Left lung (tissue), 10 donors: ENCODE data around the gene MYO6. TPM values are rescaled to one million over a fixed set of nuclear protein-coding genes. Genes with fewer than 3 reads are reported as not detected.

Source experiments
- ATAC-seq: fragments of 200-7000 bp; cut with Tn5 transposase; one replicate; pipeline ENCODE4 v1.9.1; 2020; ENCODE audit warnings: moderate library complexity
- DNase-seq, 4 donors: peaks; one replicate each; pipeline ENCODE4 v3.0.0-alpha.2; 2013 to 2020
- H3K27ac ChIP-seq, 2 donors: fragments of 200-600 bp; sonication (generic) in 1 of 2; one replicate each; pipeline versions ENCODE4 v1.5.0 to v1.8.0; 2020 to 2021
- H3K27me3 ChIP-seq, 2 donors: fragments of 200-600 bp; sonication (generic) in 1 of 2; one replicate each; pipeline versions ENCODE4 v1.5.0 to v1.8.0; 2020 to 2021
- H3K36me3 ChIP-seq, 2 donors: fragments of 200-600 bp; sonication (generic) in 1 of 2; one replicate each; pipeline versions ENCODE4 v1.5.0 to v1.8.0; 2020 to 2021
- H3K4me1 ChIP-seq, 2 donors: fragments of 200-600 bp; one replicate each; pipeline ENCODE4 v1.8.0; 2021
- H3K4me3 ChIP-seq, 2 donors: fragments of 200-600 bp; sonication (generic) in 1 of 2; one replicate each; pipeline versions ENCODE4 v1.5.0 to v1.8.0; 2020 to 2021; ENCODE audit warnings: mild to moderate bottlenecking in 1 of 2
- H3K9me3 ChIP-seq, 2 donors: fragments of 200-600 bp; sonication (generic) in 1 of 2; one replicate each; pipeline versions ENCODE4 v1.5.0 to v1.8.0; 2020 to 2021
- intact Hi-C, 2 donors: fragments of 100-400 bp; cut with DNase I; formaldehyde crosslinking; loops; one replicate each; pipeline versions ENCODE4 v1.11.2 to v1.14.2; 2022
- polyA plus RNA-seq, 6 donors: library from polyadenylated mRNA; unstranded; fragments of 120-200 nt; gene quantifications; one replicate each; pipeline ENCODE4 v1.2.1, GENCODE V29; 2013; ENCODE audit not compliant: insufficient read length in 6 of 6
- total RNA-seq, 2 donors: library from RNA; stranded (reverse); fragmentation: NEBNext Ultra II Directional; extraction: Animal tissue kit (Norgen Biotek cat#: 25700); gene quantifications; one replicate each; pipeline ENCODE4 v1.2.1, GENCODE V29; 2021
- TF ChIP-seq, protein P1 (sequence below), 2 donors: fragments of 200-600 bp; sonication (generic) in 1 of 2; IDR thresholded peaks; one replicate each; pipeline versions ENCODE4 v1.5.0 to v1.8.0; 2021; ENCODE audit warnings: antibody characterized with exemption in 2 of 2
- donor health status: DM: no; HTN: yes; CAD: no.
- donor health status: DM: no; HTN: no; CAD: no.

Gene MYO6
- total and polyA plus RNA-seq, 8 donors = 29.0 to 105 (median 31.4) TPM

DNA sequence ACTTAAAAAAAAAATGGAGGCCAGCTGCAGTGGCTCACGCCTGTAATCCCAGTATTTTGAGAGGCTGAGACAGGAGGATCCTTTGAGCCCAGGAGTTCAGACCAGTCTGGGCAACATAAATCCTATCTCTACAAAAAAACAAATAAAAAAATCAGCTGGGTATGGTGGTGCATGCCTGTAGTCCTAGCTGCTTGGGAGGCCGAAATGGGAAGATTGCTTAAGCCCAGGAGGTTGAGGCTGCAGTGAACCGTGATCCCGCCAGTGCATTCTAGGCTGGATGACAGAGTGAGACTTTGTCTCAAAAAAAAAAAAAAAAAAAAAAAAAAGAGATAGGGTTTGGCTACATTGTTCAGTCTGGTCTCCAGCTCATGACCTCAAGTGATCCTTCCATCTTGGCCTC is 29.7 kb downstream of the MYO6 start:
- Histone ChIP-seq H3K27ac (no peak overlapping the region), H3K36me3 (no peaks in the 10 kb centered on the region), H3K4me3 (no peak overlapping the region), H3K27me3 (no peaks in the 10 kb centered on the region), H3K4me1 (no peaks in the 10 kb centered on the region), H3K9me3 (no peaks in the 10 kb centered on the region)
- DNase-seq (no peak), ATAC-seq (no peak)
- intact Hi-C loops = no loop called here
- TF ChIP-seq, protein P1, sequence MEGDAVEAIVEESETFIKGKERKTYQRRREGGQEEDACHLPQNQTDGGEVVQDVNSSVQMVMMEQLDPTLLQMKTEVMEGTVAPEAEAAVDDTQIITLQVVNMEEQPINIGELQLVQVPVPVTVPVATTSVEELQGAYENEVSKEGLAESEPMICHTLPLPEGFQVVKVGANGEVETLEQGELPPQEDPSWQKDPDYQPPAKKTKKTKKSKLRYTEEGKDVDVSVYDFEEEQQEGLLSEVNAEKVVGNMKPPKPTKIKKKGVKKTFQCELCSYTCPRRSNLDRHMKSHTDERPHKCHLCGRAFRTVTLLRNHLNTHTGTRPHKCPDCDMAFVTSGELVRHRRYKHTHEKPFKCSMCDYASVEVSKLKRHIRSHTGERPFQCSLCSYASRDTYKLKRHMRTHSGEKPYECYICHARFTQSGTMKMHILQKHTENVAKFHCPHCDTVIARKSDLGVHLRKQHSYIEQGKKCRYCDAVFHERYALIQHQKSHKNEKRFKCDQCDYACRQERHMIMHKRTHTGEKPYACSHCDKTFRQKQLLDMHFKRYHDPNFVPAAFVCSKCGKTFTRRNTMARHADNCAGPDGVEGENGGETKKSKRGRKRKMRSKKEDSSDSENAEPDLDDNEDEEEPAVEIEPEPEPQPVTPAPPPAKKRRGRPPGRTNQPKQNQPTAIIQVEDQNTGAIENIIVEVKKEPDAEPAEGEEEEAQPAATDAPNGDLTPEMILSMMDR (IDR thresholded peaks at IDR 0.05) = no peak

DNA sequence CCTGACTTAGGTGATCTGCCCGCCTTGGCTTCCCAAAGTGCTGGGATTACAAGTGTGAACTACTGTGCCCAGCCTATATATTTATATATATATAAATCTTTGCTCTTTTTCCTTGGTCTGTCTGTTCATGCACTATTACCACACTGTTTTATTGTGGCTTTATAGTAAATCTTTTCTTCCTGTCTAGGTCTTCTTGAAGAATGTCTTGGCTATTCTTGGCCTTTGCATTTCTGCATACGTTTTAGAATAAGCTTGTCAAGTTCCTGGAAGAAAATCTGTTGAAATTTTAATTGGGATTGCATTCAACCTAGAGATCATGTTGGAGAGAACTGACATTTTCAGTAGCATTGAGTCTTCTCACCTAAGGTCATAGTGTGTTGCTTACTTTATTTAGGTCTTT is 37.1 kb downstream of the MYO6 start:
- ATAC-seq (no peak), DNase-seq (no peak)
- Histone ChIP-seq H3K27ac (no peak overlapping the region), H3K27me3 (no peaks in the 10 kb centered on the region), H3K9me3 (no peaks in the 10 kb centered on the region), H3K36me3 (no peaks in the 10 kb centered on the region), H3K4me3 (no peak overlapping the region), H3K4me1 (no peaks in the 10 kb centered on the region)
- TF ChIP-seq, protein P1 (IDR thresholded peaks at IDR 0.05) = no peak
- intact Hi-C loops = no loop called here

DNA sequence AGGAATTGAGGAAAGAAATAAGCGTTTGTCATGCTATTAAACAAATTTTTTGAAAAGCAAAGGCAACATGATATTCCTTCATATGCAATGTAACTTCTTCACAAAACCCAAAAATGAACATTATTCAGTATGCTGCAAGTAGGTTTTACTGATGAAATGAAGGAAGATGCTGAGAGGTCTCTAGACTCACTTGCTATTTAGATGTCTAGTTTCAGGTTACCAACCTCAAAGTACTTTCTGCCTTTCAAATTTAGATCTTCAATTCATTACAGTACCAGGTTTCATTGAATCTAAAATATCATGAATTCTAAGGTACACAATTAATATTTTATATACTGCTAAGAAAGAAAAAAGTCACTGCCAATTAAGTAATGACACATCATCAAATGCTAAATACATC is 39.9 kb downstream of the MYO6 start:
- H3K9me3 ChIP-seq = no peaks in the 10 kb centered on the region
- DNase-seq (no peak), ATAC-seq (no peak)
- TF ChIP-seq, protein P1 (IDR thresholded peaks at IDR 0.05) = no peak
- H3K27me3 ChIP-seq = no peaks in the 10 kb centered on the region
- no peak overlapping the region for H3K27ac ChIP-seq
- no peaks in the 10 kb centered on the region for H3K36me3 ChIP-seq
- intact Hi-C loops = no loop called here
- no peaks in the 10 kb centered on the region for H3K4me1 ChIP-seq
- H3K4me3 ChIP-seq = no peak overlapping the region

DNA sequence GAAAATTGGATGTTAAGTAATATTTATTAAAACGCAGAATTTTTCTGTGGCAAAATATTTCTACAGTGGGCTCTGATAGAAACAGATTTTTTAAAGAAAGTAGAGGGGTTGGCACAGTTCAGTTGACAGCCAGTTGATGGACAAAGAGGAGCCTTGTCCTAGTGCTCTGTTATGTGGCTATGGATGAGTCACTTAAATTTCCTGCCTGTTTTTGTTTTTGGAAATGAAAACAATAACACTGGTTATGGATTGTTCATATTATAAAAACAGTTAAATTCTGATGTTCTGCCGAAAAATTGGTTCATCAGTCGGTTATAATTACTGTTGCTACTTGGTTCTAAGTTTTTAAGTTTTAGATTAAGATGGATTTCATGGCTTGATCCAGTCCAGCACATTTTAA is 42.8 kb downstream of the MYO6 start:
- Histone ChIP-seq H3K27ac (no peak overlapping the region), H3K9me3 (no peaks in the 10 kb centered on the region), H3K27me3 (no peaks in the 10 kb centered on the region), H3K4me3 (no peak overlapping the region), H3K4me1 (no peaks in the 10 kb centered on the region), H3K36me3 (no peaks in the 10 kb centered on the region)
- ATAC-seq (no peak), DNase-seq (no peak)
- TF ChIP-seq, protein P1 (IDR thresholded peaks at IDR 0.05) = no peak
- intact Hi-C loops = no loop called here

DNA sequence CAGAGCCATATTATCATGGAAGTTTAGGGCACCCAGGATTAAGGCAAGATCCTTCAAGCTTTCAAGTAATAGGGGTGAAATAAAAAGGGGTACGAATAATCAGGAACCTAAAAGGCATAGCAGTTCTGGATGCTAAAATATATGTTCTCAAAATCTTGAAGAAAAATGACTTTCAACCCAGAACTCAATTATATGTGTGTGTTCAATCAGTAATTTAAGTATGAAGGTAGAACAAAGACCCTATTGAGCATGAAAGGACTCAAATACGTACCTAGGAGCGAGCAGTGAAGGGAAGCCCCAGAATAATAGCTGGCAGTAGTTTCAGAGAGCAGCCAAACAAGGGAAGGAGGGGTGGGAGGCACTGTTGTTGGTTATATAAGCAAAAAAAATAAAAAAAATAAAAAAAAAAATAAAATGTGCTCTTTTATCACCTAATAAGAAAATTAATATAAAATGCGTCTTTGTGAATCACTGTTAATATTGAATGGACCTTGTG is 45.4 kb downstream of the MYO6 start:
- Histone ChIP-seq H3K27ac (no peak overlapping the region), H3K9me3 (no peaks in the 10 kb centered on the region), H3K4me1 (peaks cover 4% of the 10 kb centered on the region in 2 donors), H3K4me3 (no peak overlapping the region), H3K27me3 (no peaks in the 10 kb centered on the region), H3K36me3 (no peaks in the 10 kb centered on the region)
- ATAC-seq = no peak
- TF ChIP-seq, protein P1 (IDR thresholded peaks at IDR 0.05) = no peak
- no peak for DNase-seq
- intact Hi-C loops = no loop called here
